Left ventricle myocardium inferior (tissue), 1 donor: ENCODE measurements around the gene GNPTG. TPM values are rescaled to one million over a fixed set of nuclear protein-coding genes. Genes with fewer than 3 reads are reported as not detected.

Experiments
- DNase-seq: peaks from one replicate; pipeline ENCODE4 v3.0.0-alpha.2; 2020
- H3K27ac ChIP-seq: fragments of 200-600 bp; replicated peaks from 2 replicates; pipeline ENCODE4 v1.8.0; 2021
- H3K27me3 ChIP-seq: fragments of 200-600 bp; 2 replicates; pipeline ENCODE4 v1.8.0; 2021; ENCODE audit warnings: low read depth
- H3K36me3 ChIP-seq: fragments of 200-600 bp; 2 replicates; pipeline ENCODE4 v1.8.0; 2021
- H3K4me1 ChIP-seq: fragments of 200-600 bp; 2 replicates; pipeline ENCODE4 v1.8.0; 2021
- H3K4me3 ChIP-seq: fragments of 200-600 bp; 2 replicates; pipeline ENCODE4 v1.8.0; 2021; ENCODE audit warnings: mild to moderate bottlenecking, moderate library complexity
- H3K9me3 ChIP-seq: fragments of 200-600 bp; replicated peaks from 2 replicates; pipeline ENCODE4 v1.8.0; 2021
- CTCF ChIP-seq: fragments of 200-600 bp; IDR thresholded peaks from 2 replicates; pipeline ENCODE4 v1.8.0; 2021; ENCODE audit warnings: antibody characterized with exemption, mild to moderate bottlenecking, borderline replicate concordance
- intact Hi-C: fragments of 100-400 bp; cut with micrococcal nuclease; formaldehyde crosslinking; loops from one replicate; pipeline ENCODE4 v1.11.0; 2022
- total RNA-seq: library from RNA; stranded (reverse); fragmentation: NEBNext Ultra II Directional; extraction: Animal tissue kit (Norgen Biotek cat#: 25700); gene quantifications from one replicate; pipeline ENCODE4 v1.2.1, GENCODE V29; 2021
- donor health status: DM: no; HTN: yes; CAD: no; lungs with severe emphysema.

GNPTG gene
- total RNA-seq, 1 donor from 2014 or later = 31.8 TPM

GRCh38 chr16:1320097-1320496 is 31.6 kb upstream of the GNPTG start:
- Histone ChIP-seq H3K4me1 (no peaks in the 10 kb centered on the region), H3K4me3 (no peak overlapping the region), H3K27me3 (no peaks in the 10 kb centered on the region), H3K9me3 (no peaks in the 10 kb centered on the region), H3K27ac (no peak overlapping the region), H3K36me3 (peaks cover 97% of the 10 kb centered on the region)
- TF ChIP-seq CTCF = no peak
- DNase-seq = no peak
- intact Hi-C loops = no loop called here

- no peak for TF ChIP-seq CTCF
- peaks cover 97% of the 10 kb centered on the region for H3K36me3 ChIP-seq
- intact Hi-C loops = no loop called here
Measured at GRCh38 chr16:1320658-1321240, 31.0 kb upstream of the GNPTG start.

DNA sequence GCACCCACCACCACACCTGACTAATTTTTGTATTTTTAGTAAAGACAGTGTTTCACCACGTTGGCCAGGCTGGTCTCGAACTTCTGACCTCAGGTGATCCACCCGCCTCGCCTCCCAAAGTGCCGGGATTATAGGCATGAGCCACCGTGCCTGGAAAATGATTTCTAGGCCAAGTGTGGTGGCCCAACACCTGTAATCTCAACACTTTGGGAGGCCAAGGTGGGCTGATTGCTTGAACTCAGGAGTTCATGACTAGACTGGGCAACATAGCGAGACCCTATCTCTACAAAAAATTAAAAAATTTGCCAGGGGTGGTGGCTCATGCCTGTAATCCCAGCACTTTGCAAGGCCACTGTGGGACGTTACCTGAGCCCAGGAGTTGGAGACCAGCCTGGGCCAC is 29.3 kb upstream of the GNPTG start:
- H3K9me3 ChIP-seq = no peaks in the 10 kb centered on the region
- peaks cover 81% of the 10 kb centered on the region for H3K36me3 ChIP-seq
- H3K27ac ChIP-seq = no peak overlapping the region
- peaks cover 23% of the 10 kb centered on the region for H3K4me1 ChIP-seq
- no peak for DNase-seq
- no peak for TF ChIP-seq CTCF
- intact Hi-C loops = no loop called here
- H3K4me3 ChIP-seq = no peak overlapping the region
- no peaks in the 10 kb centered on the region for H3K27me3 ChIP-seq

More at GRCh38 chr16:1320658-1321240, 31.0 kb upstream of the GNPTG start:
- Histone ChIP-seq H3K27me3 (no peaks in the 10 kb centered on the region), H3K27ac (no peak overlapping the region), H3K4me1 (peaks cover 6% of the 10 kb centered on the region), H3K4me3 (no peak overlapping the region), H3K9me3 (no peaks in the 10 kb centered on the region)
- DNase-seq = no peak

DNA sequence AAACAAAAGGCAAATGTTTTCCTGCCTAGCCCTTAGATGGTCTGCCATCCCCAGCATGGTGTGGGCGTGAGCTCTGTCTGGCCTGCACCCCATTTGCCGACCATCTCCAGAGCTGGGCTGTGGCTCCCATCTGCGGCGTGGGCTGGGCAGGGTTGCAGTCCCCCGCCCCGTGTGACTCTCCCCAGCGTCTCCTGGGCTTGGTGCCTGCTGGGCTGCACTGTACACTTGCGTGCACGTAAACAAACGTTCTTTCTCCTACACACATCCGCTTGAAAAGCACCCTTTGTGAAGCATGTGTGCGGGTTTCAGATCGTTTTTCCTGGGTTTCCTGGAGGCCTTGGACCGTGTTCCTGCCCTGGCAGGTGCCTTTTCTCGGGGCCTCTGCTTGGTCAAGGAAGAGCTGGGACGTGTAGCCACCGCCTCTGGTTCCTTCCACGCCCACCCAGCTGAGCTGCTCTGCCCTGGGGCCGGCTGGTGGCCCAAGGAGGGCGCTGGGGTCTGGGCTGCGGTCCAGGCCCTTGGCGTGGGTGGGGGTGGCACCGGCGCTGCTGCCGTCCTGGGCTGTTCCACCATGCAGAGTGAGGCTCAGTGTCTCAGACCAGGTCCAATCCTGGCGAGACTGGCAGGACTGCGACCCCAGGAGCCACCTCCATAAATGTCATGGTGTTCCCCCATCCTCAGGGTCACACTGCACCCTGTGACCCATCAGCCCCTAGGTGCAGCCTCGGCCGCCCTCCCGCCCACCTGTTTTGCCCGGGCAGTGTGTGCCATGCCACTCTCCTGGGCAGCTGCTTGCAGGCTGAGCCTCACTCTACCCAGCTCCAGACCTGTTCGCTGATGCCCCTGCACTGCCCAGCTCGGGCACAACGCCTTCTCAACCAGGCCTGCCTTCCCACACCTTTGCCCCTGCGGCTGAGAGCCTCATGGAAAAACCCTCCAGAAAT is 28.2 kb upstream of the GNPTG start:
- H3K36me3 ChIP-seq = peaks cover 69% of the 10 kb centered on the region
- intact Hi-C loops = no loop called here
- no peak for TF ChIP-seq CTCF

GRCh38 chr16:1324286-1324826 is 27.4 kb upstream of the GNPTG start:
- Histone ChIP-seq H3K27ac (no peak overlapping the region), H3K4me3 (no peak overlapping the region), H3K27me3 (no peaks in the 10 kb centered on the region), H3K4me1 (peaks cover 25% of the 10 kb centered on the region), H3K36me3 (peaks cover 61% of the 10 kb centered on the region), H3K9me3 (no peaks in the 10 kb centered on the region)
- no peak for TF ChIP-seq CTCF
- intact Hi-C loops = no loop called here
- DNase-seq = no peak

More for the DNA sequence above, 28.2 kb upstream of the GNPTG start:
- Histone ChIP-seq H3K4me1 (peaks cover 25% of the 10 kb centered on the region), H3K4me3 (no peak overlapping the region), H3K27me3 (no peaks in the 10 kb centered on the region), H3K9me3 (no peaks in the 10 kb centered on the region), H3K27ac (no peak overlapping the region)
- DNase-seq = no peak
